Keratinocyte (primary cell): ENCODE measurements around the gene PTPN4. TPM values are rescaled to one million over a fixed set of nuclear protein-coding genes. Genes with fewer than 3 reads are reported as not detected.

Experiments
- DNase-seq: peaks from one replicate; pipeline ENCODE4 v3.0.0-alpha.2; 2011; ENCODE audit warnings: low read depth, missing footprints, low spot score
- FAIRE-seq: peaks from 2 replicates; lab custom pipeline; 2011; peaks lifted over from hg19 to GRCh38; lab: Jason Lieb, UNC
- H2AFZ ChIP-seq: 2 replicates; pipeline ENCODE4 v1.6.0; 2012; ENCODE audit warnings: low read length, control low read depth, inconsistent platforms; ENCODE audit not compliant: control insufficient read depth
- H3K27ac ChIP-seq: 2 replicates; pipeline ENCODE4 v1.5.1; 2011; ENCODE audit warnings: low read length; ENCODE audit not compliant: control insufficient read depth, insufficient read depth
- H3K27me3 ChIP-seq: 3 replicates; pipeline ENCODE4 v1.6.0; 2011; ENCODE audit warnings: low read length; ENCODE audit not compliant: control insufficient read depth, insufficient read depth; ENCODE audit errors: extremely low read depth
- H3K36me3 ChIP-seq, 2 experiments: 2 replicates in 1 of 2; 3 replicates in 1 of 2; pipeline ENCODE4 v1.5.1; 2011; ENCODE audit warnings: low read length in 2 of 2, mild to moderate bottlenecking in 1 of 2; ENCODE audit not compliant: control insufficient read depth in 2 of 2, insufficient read depth in 2 of 2; ENCODE audit errors: extremely low read depth in 1 of 2
- H3K4me1 ChIP-seq: 3 replicates; pipeline ENCODE4 v1.5.1; 2011; ENCODE audit warnings: low read length; ENCODE audit not compliant: control insufficient read depth, insufficient read depth; ENCODE audit errors: extremely low read depth
- H3K4me2 ChIP-seq: 3 replicates; pipeline ENCODE4 v1.6.0; 2011; ENCODE audit warnings: low read depth, low read length; ENCODE audit not compliant: control insufficient read depth, insufficient read depth; ENCODE audit errors: extremely low read depth
- H3K4me3 ChIP-seq, 3 experiments: fragments of 200-600 bp in 1 of 3; sonication (generic) in 1 of 3; 2 replicates in 2 of 3; 3 replicates in 1 of 3; pipeline ENCODE4 v1.5.1; 2011 to 2016; ENCODE audit warnings: low read length in 3 of 3, mild to moderate bottlenecking in 3 of 3, control low read depth in 2 of 3, inconsistent platforms in 1 of 3, low read depth in 1 of 3, mixed read lengths in 1 of 3, mixed run types in 1 of 3, moderate library complexity in 1 of 3; ENCODE audit not compliant: control insufficient read depth in 2 of 3, insufficient read depth in 2 of 3; ENCODE audit errors: extremely low read depth in 1 of 3
- H3K79me2 ChIP-seq: 2 replicates; pipeline ENCODE4 v1.6.0; 2012; ENCODE audit warnings: low read length; ENCODE audit not compliant: control insufficient read depth, insufficient read depth
- H3K9ac ChIP-seq: 3 replicates; pipeline ENCODE4 v1.6.0; 2011; ENCODE audit warnings: low read length; ENCODE audit not compliant: control insufficient read depth, insufficient read depth; ENCODE audit errors: extremely low read depth
- H3K9me1 ChIP-seq: 3 replicates; pipeline ENCODE4 v1.6.0; 2011; ENCODE audit warnings: low read length; ENCODE audit not compliant: control insufficient read depth, insufficient read depth; ENCODE audit errors: extremely low read depth
- H3K9me3 ChIP-seq: 2 replicates; pipeline ENCODE4 v1.5.1; 2012; ENCODE audit warnings: low read depth, low read length; ENCODE audit not compliant: control insufficient read depth
- H4K20me1 ChIP-seq: 3 replicates; pipeline ENCODE4 v1.6.0; 2011; ENCODE audit warnings: low read length; ENCODE audit not compliant: control insufficient read depth, insufficient read depth; ENCODE audit errors: extremely low read depth
- EZH2 ChIP-seq: IDR thresholded peaks from one replicate; pipeline ENCODE4 v1.6.1; 2012; ENCODE audit warnings: inconsistent platforms, mild to moderate bottlenecking, low read length, moderate library complexity
- dilution Hi-C: fragments of 300-500 bp; cut with MboI; formaldehyde crosslinking; loops from one replicate; pipeline ENCODE4 v1.7.0; 2020; ENCODE audit warnings: low sequenced_read_pairs; ENCODE audit not compliant: extremely low pct_ligation_motif_present
- polyA plus RNA-seq, 5 experiments: library from polyadenylated mRNA; depleted of rRNA in 3 of 5; stranded (reverse) in 3 of 5; stranded (forward) in 1 of 5; unstranded in 1 of 5; fragments of >200 nt; gene quantifications; 1 replicate in 1 of 5; 2 replicates in 3 of 5; 3 replicates in 1 of 5; pipeline versions ENCODE4 v1.2.1 to v1.2.3, GENCODE V29; 2011 to 2012; ENCODE audit warnings: missing spikeins in 2 of 5, low read depth in 1 of 5, low replicate concordance in 1 of 5
- TF ChIP-seq, protein P1 (sequence below), 3 experiments: IDR thresholded peaks in 1 of 3; conservative IDR thresholded peaks in 1 of 3; optimal IDR thresholded peaks in 1 of 3; 2 replicates in 2 of 3; 3 replicates in 1 of 3; pipeline versions ENCODE3 to v1.5.1; 2011; ENCODE audit warnings: low read length in 3 of 3, mild to moderate bottlenecking in 3 of 3, moderate library complexity in 2 of 3, control low read depth in 1 of 3, inconsistent platforms in 1 of 3; ENCODE audit not compliant: insufficient read depth in 2 of 3; ENCODE audit errors: extremely low read depth in 1 of 3

Gene PTPN4
- polyA plus RNA-seq, 1 donor (not counting 4 experiments of a cell fraction or from before 2014, with no cell fraction given), result 20.6 TPM

DNA sequence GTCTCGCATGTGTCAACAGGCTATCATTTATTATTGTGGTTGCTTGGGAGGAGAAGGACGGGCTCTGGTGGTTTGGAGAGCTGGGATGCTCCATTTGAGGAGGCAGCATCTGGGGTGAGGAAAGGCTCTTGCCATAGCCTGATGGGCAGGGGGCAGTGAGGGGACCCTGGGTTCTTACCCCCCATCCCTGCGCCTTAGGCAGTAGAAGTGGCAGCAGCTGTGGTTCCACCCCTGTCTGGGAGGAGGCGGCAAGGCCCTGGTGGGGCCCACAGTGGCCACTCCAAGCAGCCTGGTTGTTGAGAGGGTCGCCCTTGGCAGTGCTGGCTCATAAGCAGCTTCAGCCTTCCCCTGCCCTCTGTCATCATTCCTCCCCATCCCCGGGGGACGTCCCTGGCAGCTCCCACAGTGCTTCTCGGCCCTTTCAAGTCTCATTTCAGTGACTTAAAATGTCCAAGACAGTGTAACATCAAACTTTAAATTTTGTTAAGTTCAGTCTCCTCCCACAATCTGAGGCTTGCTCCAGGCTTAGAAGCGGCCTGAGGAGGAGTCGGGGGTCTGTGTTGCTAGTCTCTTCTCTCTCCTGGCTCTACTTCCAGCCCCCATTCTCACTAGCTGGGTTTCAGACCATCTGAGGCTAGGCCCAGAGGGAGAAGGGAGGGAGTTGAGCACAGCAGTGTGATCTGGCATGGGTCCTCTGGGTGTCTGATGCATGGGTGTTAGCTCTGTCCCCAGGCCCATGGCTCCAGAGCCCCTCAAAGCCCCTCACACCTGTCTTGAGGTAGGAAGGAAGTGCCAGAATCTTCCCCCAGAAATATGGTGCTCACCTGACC lies 34.9 kb upstream of the PTPN4 start:
- DNase-seq, result no peak

DNA sequence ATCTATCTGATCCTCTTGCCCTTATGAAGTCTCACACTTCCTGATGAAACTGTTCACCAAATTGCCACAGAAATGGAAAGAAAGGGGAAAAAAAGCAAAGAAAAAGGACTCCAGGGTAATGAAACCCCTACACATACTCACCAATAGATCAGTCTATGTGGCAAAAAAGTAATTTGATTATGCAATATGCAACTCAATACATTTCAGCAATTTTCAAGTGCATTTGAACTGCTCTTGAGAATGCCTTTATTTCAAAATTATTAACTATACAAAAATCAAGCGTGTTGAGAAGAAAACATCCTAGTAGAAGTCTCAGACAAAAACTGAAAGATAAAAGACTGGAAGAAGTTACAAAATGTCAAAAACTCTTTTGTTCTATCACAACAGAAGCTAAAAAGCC lies 32.2 kb upstream of the PTPN4 start:
- H3K36me3 ChIP-seq, result no peaks in the 10 kb centered on the region
- no peak overlapping the region for H2AFZ ChIP-seq
- no peaks in the 10 kb centered on the region for H3K27me3 ChIP-seq
- H3K9ac ChIP-seq, result no peak overlapping the region
- DNase-seq (no peak), FAIRE-seq (no peak)
- H3K4me2 ChIP-seq, result no peak overlapping the region
- no peak overlapping the region for H3K4me3 ChIP-seq
- H3K4me1 ChIP-seq, result no peaks in the 10 kb centered on the region
- no peaks in the 10 kb centered on the region for H3K9me1 ChIP-seq
- H4K20me1 ChIP-seq, result no peaks in the 10 kb centered on the region
- dilution Hi-C loops, result no loop called here
- H3K79me2 ChIP-seq, result no peaks in the 10 kb centered on the region
- no peaks in the 10 kb centered on the region for H3K9me3 ChIP-seq
- no peak for TF ChIP-seq EZH2
- TF ChIP-seq, protein P1, sequence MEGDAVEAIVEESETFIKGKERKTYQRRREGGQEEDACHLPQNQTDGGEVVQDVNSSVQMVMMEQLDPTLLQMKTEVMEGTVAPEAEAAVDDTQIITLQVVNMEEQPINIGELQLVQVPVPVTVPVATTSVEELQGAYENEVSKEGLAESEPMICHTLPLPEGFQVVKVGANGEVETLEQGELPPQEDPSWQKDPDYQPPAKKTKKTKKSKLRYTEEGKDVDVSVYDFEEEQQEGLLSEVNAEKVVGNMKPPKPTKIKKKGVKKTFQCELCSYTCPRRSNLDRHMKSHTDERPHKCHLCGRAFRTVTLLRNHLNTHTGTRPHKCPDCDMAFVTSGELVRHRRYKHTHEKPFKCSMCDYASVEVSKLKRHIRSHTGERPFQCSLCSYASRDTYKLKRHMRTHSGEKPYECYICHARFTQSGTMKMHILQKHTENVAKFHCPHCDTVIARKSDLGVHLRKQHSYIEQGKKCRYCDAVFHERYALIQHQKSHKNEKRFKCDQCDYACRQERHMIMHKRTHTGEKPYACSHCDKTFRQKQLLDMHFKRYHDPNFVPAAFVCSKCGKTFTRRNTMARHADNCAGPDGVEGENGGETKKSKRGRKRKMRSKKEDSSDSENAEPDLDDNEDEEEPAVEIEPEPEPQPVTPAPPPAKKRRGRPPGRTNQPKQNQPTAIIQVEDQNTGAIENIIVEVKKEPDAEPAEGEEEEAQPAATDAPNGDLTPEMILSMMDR (optimal IDR thresholded peaks at IDR 0.05 in 1 of 3, IDR thresholded peaks at IDR 0.05 in 1 of 3, conservative IDR thresholded peaks at IDR 0.05 in 1 of 3; ENCODE audit: extremely low read depth in 1 of 3, insufficient read depth in 2 of 3, low read length in 3 of 3), result no peak
- H3K27ac ChIP-seq, result no peak overlapping the region

More for the DNA sequence above, 34.9 kb upstream of the PTPN4 start:
- Histone ChIP-seq H3K9ac (no peak overlapping the region), H3K79me2 (no peaks in the 10 kb centered on the region), H2AFZ (no peak overlapping the region), H3K9me1 (no peaks in the 10 kb centered on the region), H3K9me3 (no peaks in the 10 kb centered on the region), H3K4me1 (no peaks in the 10 kb centered on the region), H3K4me3 (no peak overlapping the region), H4K20me1 (no peaks in the 10 kb centered on the region), H3K27me3 (no peaks in the 10 kb centered on the region), H3K36me3 (no peaks in the 10 kb centered on the region), H3K27ac (no peak overlapping the region), H3K4me2 (no peak overlapping the region)
- no peak for FAIRE-seq
- TF ChIP-seq, protein P1 (optimal IDR thresholded peaks at IDR 0.05 in 1 of 3, IDR thresholded peaks at IDR 0.05 in 1 of 3, conservative IDR thresholded peaks at IDR 0.05 in 1 of 3; ENCODE audit: extremely low read depth in 1 of 3, insufficient read depth in 2 of 3, low read length in 3 of 3), result no peak
- TF ChIP-seq EZH2, result no peak
- dilution Hi-C loops, result no loop called here
